H1 (cell line): ENCODE results near the gene SPEF2. TPM values are rescaled to one million over a fixed set of nuclear protein-coding genes. Genes with fewer than 3 reads are reported as not detected.

Experiments
- CTCF ChIA-PET: fragments of 300-600 bp; sonication (Branson Sonifier 250); formaldehyde crosslinking; loops from one replicate; lab custom pipeline; 2021; ENCODE audit not compliant: partially characterized antibody; lab: Charles Lee
- POLR2A ChIA-PET: fragments of 300-600 bp; sonication (Branson Sonifier 250); formaldehyde crosslinking; loops from one replicate; lab custom pipeline; 2021; ENCODE audit warnings: inconsistent platforms; ENCODE audit not compliant: partially characterized antibody; lab: Charles Lee
- DNase-seq, 2 experiments: peaks; one replicate each; pipeline versions ENCODE4 v3.0.0 to v3.0.0-alpha.2; 2010 to 2022; ENCODE audit warnings: low spot score in 2 of 2, low read depth in 1 of 2, mixed read lengths in 1 of 2
- FAIRE-seq: peaks from 2 replicates; lab custom pipeline; 2011; peaks lifted over from hg19 to GRCh38; lab: Jason Lieb, UNC
- H2AFZ ChIP-seq: 2 replicates; pipeline ENCODE4 v1.8.1; 2012; ENCODE audit warnings: low read length, inconsistent platforms
- H2AK5ac ChIP-seq: 2 replicates; pipeline ENCODE4 v1.6.1; 2013; ENCODE audit warnings: low read depth, low read length
- H2BK120ac ChIP-seq: replicated peaks from 2 replicates; pipeline ENCODE3; 2013; ENCODE audit warnings: low read depth, low read length, inconsistent platforms
- H2BK12ac ChIP-seq: 2 replicates; pipeline ENCODE4 v1.6.1; 2013; ENCODE audit warnings: low read depth, low read length
- H2BK15ac ChIP-seq: 2 replicates; pipeline ENCODE4 v1.6.1; 2013; ENCODE audit warnings: low read length
- H2BK20ac ChIP-seq: 2 replicates; pipeline ENCODE4 v1.6.1; 2013; ENCODE audit warnings: low read length
- H2BK5ac ChIP-seq: 2 replicates; pipeline ENCODE4 v1.6.1; 2013; ENCODE audit warnings: low read depth, low read length
- H3K14ac ChIP-seq: 2 replicates; pipeline ENCODE4 v1.6.1; 2013; ENCODE audit warnings: inconsistent platforms; ENCODE audit not compliant: insufficient read length
- H3K18ac ChIP-seq: 2 replicates; pipeline ENCODE4 v1.6.1; 2013; ENCODE audit warnings: low read length; ENCODE audit errors: extremely low read depth
- H3K23ac ChIP-seq: 2 replicates; pipeline ENCODE4 v1.6.1; 2013; ENCODE audit warnings: inconsistent platforms; ENCODE audit not compliant: insufficient read length
- H3K23me2 ChIP-seq: 2 replicates; pipeline ENCODE4 v1.6.1; 2013; ENCODE audit warnings: low read depth, low read length
- H3K27ac ChIP-seq: 2 replicates; pipeline ENCODE4 v1.6.1; 2011; ENCODE audit warnings: low read depth, low read length, inconsistent platforms
- H3K27me3 ChIP-seq, 4 experiments: replicated peaks in 1 of 4; 1 replicate in 1 of 4; 2 replicates in 3 of 4; pipeline versions ENCODE4 v1.6.1 to v1.8.1; 2011 to 2013; ENCODE audit warnings: low read length in 3 of 4, mild to moderate bottlenecking in 3 of 4, inconsistent platforms in 2 of 4, mixed read lengths in 2 of 4, moderate library complexity in 1 of 4; ENCODE audit not compliant: control insufficient read depth in 3 of 4, insufficient read depth in 3 of 4; ENCODE audit errors: extremely low read depth in 1 of 4
- H3K36me3 ChIP-seq, 4 experiments: 2 replicates each; pipeline versions ENCODE4 v1.6.1 to v1.8.1; 2011 to 2013; ENCODE audit warnings: mild to moderate bottlenecking in 4 of 4, low read length in 3 of 4, moderate library complexity in 2 of 4, control low read depth in 1 of 4, inconsistent platforms in 1 of 4; ENCODE audit not compliant: insufficient read depth in 4 of 4, control insufficient read depth in 2 of 4
- H3K4ac ChIP-seq: replicated peaks from 2 replicates; pipeline ENCODE3; 2013; ENCODE audit warnings: low read length, low read depth, mixed read lengths, inconsistent platforms; ENCODE audit not compliant: insufficient read length
- H3K4me1 ChIP-seq, 4 experiments: replicated peaks in 1 of 4; 1 replicate in 1 of 4; 2 replicates in 3 of 4; pipeline versions ENCODE4 v1.6.1 to v1.8.1; 2011 to 2013; ENCODE audit warnings: low read length in 3 of 4, inconsistent platforms in 2 of 4, mixed read lengths in 1 of 4; ENCODE audit not compliant: insufficient read depth in 4 of 4, control insufficient read depth in 3 of 4
- H3K4me2 ChIP-seq, 2 experiments: 2 replicates each; pipeline versions ENCODE4 v1.6.1 to v1.8.1; 2011 to 2013; ENCODE audit warnings: low read depth in 2 of 2, low read length in 2 of 2, control low read depth in 1 of 2, inconsistent platforms in 1 of 2, mild to moderate bottlenecking in 1 of 2; ENCODE audit not compliant: insufficient read depth in 1 of 2
- H3K4me3 ChIP-seq, 4 experiments: fragments of 200-600, 300-600 bp in 1 of 4; sonication (generic), shearing (Covaris generic), sonication (Bioruptor Twin) in 1 of 4; 2 replicates each; pipeline versions ENCODE4 v1.5.1 to v1.8.1; 2011 to 2016; ENCODE audit warnings: low read length in 4 of 4, low read depth in 3 of 4, control low read depth in 2 of 4, inconsistent platforms in 2 of 4, mild to moderate bottlenecking in 2 of 4, mixed read lengths in 1 of 4, moderate library complexity in 1 of 4; ENCODE audit not compliant: insufficient read depth in 2 of 4; ENCODE audit errors: extremely low read depth in 1 of 4
- H3K56ac ChIP-seq: replicated peaks from 2 replicates; pipeline ENCODE3; 2013; ENCODE audit warnings: low read depth, mild to moderate bottlenecking, mixed read lengths, low read length, inconsistent platforms; ENCODE audit not compliant: insufficient read length
- H3K79me1 ChIP-seq: 2 replicates; pipeline ENCODE4 v1.6.1; 2013; ENCODE audit warnings: low read depth, low read length, control low read depth
- H3K79me2 ChIP-seq, 2 experiments: 2 replicates each; pipeline versions ENCODE4 v1.6.1 to v1.8.1; 2012 to 2013; ENCODE audit warnings: low read length in 2 of 2, mild to moderate bottlenecking in 2 of 2, inconsistent platforms in 1 of 2; ENCODE audit not compliant: insufficient read depth in 2 of 2, control insufficient read depth in 1 of 2
- H3K9ac ChIP-seq, 4 experiments: replicated peaks in 1 of 4; 1 replicate in 1 of 4; 2 replicates in 3 of 4; pipeline versions ENCODE4 v1.6.1 to v1.8.1; 2011 to 2013; ENCODE audit warnings: low read depth in 3 of 4, low read length in 3 of 4, control low read depth in 2 of 4, mild to moderate bottlenecking in 2 of 4, moderate library complexity in 2 of 4, inconsistent platforms in 1 of 4; ENCODE audit errors: extremely low read depth in 1 of 4
- H3K9me3 ChIP-seq, 2 experiments: 2 replicates each; pipeline versions ENCODE4 v1.6.1 to v1.8.1; 2012 to 2013; ENCODE audit warnings: mild to moderate bottlenecking in 2 of 2, moderate library complexity in 2 of 2, control low read depth in 1 of 2, inconsistent platforms in 1 of 2, low read depth in 1 of 2, low read length in 1 of 2, mixed read lengths in 1 of 2; ENCODE audit not compliant: insufficient read depth in 2 of 2
- H4K20me1 ChIP-seq, 2 experiments: replicated peaks in 1 of 2; 2 replicates each; pipeline versions ENCODE3 to v1.8.1; 2011 to 2013; ENCODE audit warnings: inconsistent platforms in 2 of 2, low read length in 2 of 2, mild to moderate bottlenecking in 1 of 2; ENCODE audit not compliant: insufficient read depth in 2 of 2, control insufficient read depth in 1 of 2
- H4K5ac ChIP-seq: 2 replicates; pipeline ENCODE4 v1.6.1; 2013; ENCODE audit warnings: low read length, low read depth, mixed read lengths, inconsistent platforms; ENCODE audit not compliant: insufficient read length
- H4K8ac ChIP-seq: 2 replicates; pipeline ENCODE4 v1.8.0; 2013; ENCODE audit warnings: mild to moderate bottlenecking, moderate library complexity, low read length, inconsistent platforms; ENCODE audit not compliant: insufficient read depth; ENCODE audit errors: extremely low read depth
- H4K91ac ChIP-seq: replicated peaks from 2 replicates; pipeline ENCODE3; 2013; ENCODE audit warnings: low read length, mixed read lengths, inconsistent platforms; ENCODE audit not compliant: insufficient read length
- CBX5 ChIP-seq: fragments of 300-800, 300-1000 bp; sonication (generic); IDR thresholded peaks from 2 replicates; pipeline ENCODE4 v1.7.1; 2016; ENCODE audit warnings: antibody characterized with exemption, low read length, low read depth
- EP300 ChIP-seq, 2 experiments: IDR thresholded peaks; 1 replicate in 1 of 2; 2 replicates in 1 of 2; pipeline ENCODE4 v1.6.1; 2011 to 2012; ENCODE audit warnings: low read depth in 2 of 2, low read length in 2 of 2, mild to moderate bottlenecking in 2 of 2, borderline replicate concordance in 1 of 2, inconsistent platforms in 1 of 2, moderate library complexity in 1 of 2
- GABPA ChIP-seq: IDR thresholded peaks from 2 replicates; pipeline ENCODE4 v1.6.1; 2011; ENCODE audit warnings: mild to moderate bottlenecking, low read length, moderate library complexity, borderline replicate concordance; ENCODE audit not compliant: insufficient read depth
- HDAC2 ChIP-seq, 2 experiments: fragments of 300-600 bp in 1 of 2; sonication (generic) in 1 of 2; IDR thresholded peaks; 2 replicates each; pipeline ENCODE4 v1.6.1; 2011 to 2012; ENCODE audit warnings: low read depth in 2 of 2, low read length in 2 of 2, mild to moderate bottlenecking in 2 of 2, moderate library complexity in 2 of 2, borderline replicate concordance in 1 of 2, inconsistent platforms in 1 of 2
- POLR2AphosphoS5 ChIP-seq: IDR thresholded peaks from 2 replicates; pipeline ENCODE4 v1.6.1; 2011; ENCODE audit warnings: low read depth, low read length
- POU5F1 ChIP-seq: IDR thresholded peaks from 2 replicates; pipeline ENCODE4 v1.6.1; 2011; ENCODE audit warnings: low read depth, mild to moderate bottlenecking, low read length, moderate library complexity
- RXRA ChIP-seq: IDR thresholded peaks from 2 replicates; pipeline ENCODE4 v1.6.1; 2011; ENCODE audit warnings: low read depth, mild to moderate bottlenecking, low read length, moderate library complexity; ENCODE audit not compliant: insufficient read depth
- SRF ChIP-seq: IDR thresholded peaks from 2 replicates; pipeline ENCODE4 v1.6.1; 2011; ENCODE audit warnings: mild to moderate bottlenecking, low read depth, low read length, moderate library complexity
- TBP ChIP-seq: IDR thresholded peaks from 2 replicates; pipeline ENCODE4 v1.6.1; 2011; ENCODE audit warnings: low read depth, low read length, improper control_type of control experiment
- TCF12 ChIP-seq: IDR thresholded peaks from 2 replicates; pipeline ENCODE4 v1.6.1; 2011; ENCODE audit warnings: low read depth, mild to moderate bottlenecking, low read length
- TEAD4 ChIP-seq: IDR thresholded peaks from 2 replicates; pipeline ENCODE4 v1.6.1; 2012; ENCODE audit warnings: low read depth, low read length, inconsistent platforms, mixed read lengths
- USF2 ChIP-seq: IDR thresholded peaks from 2 replicates; pipeline ENCODE4 v1.6.1; 2011; ENCODE audit warnings: low read length, improper control_type of control experiment
- whole genome bisulfite sequencing, 2 experiments: shearing (Covaris generic) in 1 of 2; methylation state at CpG; one replicate each; pipeline versions ENCODE4 v1.1.6 to v1.1.7; 2013 to 2015; ENCODE audit warnings: low lambda C conversion rate in 2 of 2, mixed read lengths in 2 of 2, inconsistent platforms in 1 of 2, low coverage in 1 of 2, missing lambda C conversion rate in 1 of 2; ENCODE audit not compliant: insufficient replicate concordance in 2 of 2, insufficient coverage in 1 of 2, insufficient read length in 1 of 2; ENCODE audit errors: extremely low coverage in 1 of 2, missing lambda C conversion rate in 1 of 2; 5-methylcytosine and 5-hydroxymethylcytosine counted together
- polyA plus RNA-seq, 7 experiments: library from polyadenylated mRNA; depleted of rRNA in 3 of 7; stranded (reverse) in 5 of 7; unstranded in 2 of 7; fragments of >200 nt in 5 of 7; fragments of 200-250 nt in 2 of 7; gene quantifications; 1 replicate in 5 of 7; 2 replicates in 1 of 7; 4 replicates in 1 of 7; pipeline versions ENCODE4 v1.2.1 to v1.2.3, GENCODE V29; 2011 to 2013; ENCODE audit warnings: missing spikeins in 2 of 7, mixed read lengths in 2 of 7
- total RNA-seq: library from RNA; stranded (reverse); fragmentation: NEBNext Ultra II Directional; extraction: Animal tissue kit (Norgen Biotek cat#: 25700); gene quantifications from 2 replicates; pipeline ENCODE4 v1.2.1, GENCODE V29; 2021

SPEF2 gene
- total and polyA plus RNA-seq, 2 of the 8 experiments (the other 6 are each of a cell fraction or from before 2014, with no cell fraction given) = 0.14 to 0.73 TPM

- ChIA-PET CTCF (no interaction called here), POLR2A (no interaction called here)
- no peak overlapping the region for H3K4me3 ChIP-seq
- FAIRE-seq = no peak
- no peak overlapping the region for H3K27ac ChIP-seq
- no peak overlapping the region for H2BK12ac ChIP-seq
- H4K8ac ChIP-seq = no peak overlapping the region
- no peak overlapping the region for H2BK15ac ChIP-seq
- no peak overlapping the region for H2AK5ac ChIP-seq
- H3K9me3 ChIP-seq = no peaks in the 10 kb centered on the region; a peak in 1 of 4 replicates
- no peak overlapping the region for H3K4me2 ChIP-seq
- H3K14ac ChIP-seq = no peak overlapping the region
- H2BK20ac ChIP-seq = no peak overlapping the region
- H4K91ac ChIP-seq = no peak overlapping the region
- no peak overlapping the region for H3K4ac ChIP-seq
- WGBS, 2 experiments = 64% methylated on average over 1 of the region's 1 CpG; no CpG with 5 or more reads in 1 of the 2 experiments
- no peaks in the 10 kb centered on the region for H3K36me3 ChIP-seq
- no peak for DNase-seq
- H3K23ac ChIP-seq = no peak overlapping the region
- H2BK120ac ChIP-seq = no peak overlapping the region
- H2AFZ ChIP-seq = no peak overlapping the region
- TF ChIP-seq HDAC2 (IDR thresholded peaks at IDR 0.05; ENCODE audit: borderline replicate concordance in 1 of 2, low read depth in 2 of 2, low read length in 2 of 2) (no peak), SRF (no peak), POU5F1 (no peak), TEAD4 (no peak), EP300 (IDR thresholded peaks at IDR 0.05; ENCODE audit: borderline replicate concordance in 1 of 2, low read depth in 2 of 2, low read length in 2 of 2) (no peak), RXRA (no peak), CBX5 (no peak), POLR2AphosphoS5 (no peak), TCF12 (no peak), GABPA (no peak), TBP (no peak), USF2 (no peak)
- TF ChIP-seq, all 59 proteins: peak for 0
- Histone ChIP-seq H4K5ac (no peak overlapping the region), H3K4me1 (no peaks in the 10 kb centered on the region), H4K20me1 (no peaks in the 10 kb centered on the region), H3K23me2 (no peaks in the 10 kb centered on the region), H3K79me2 (no peaks in the 10 kb centered on the region), H3K9ac (no peak overlapping the region), H3K27me3 (no peaks in the 10 kb centered on the region), H3K79me1 (no peaks in the 10 kb centered on the region), H3K56ac (no peak overlapping the region), H3K18ac (no peak overlapping the region), H2BK5ac (no peak overlapping the region)
Observed at GRCh38 chr5:35575578-35575977, 42.1 kb upstream of the SPEF2 start.
